ENCODE data around the gene CST3.

CST3 gene

DNA sequence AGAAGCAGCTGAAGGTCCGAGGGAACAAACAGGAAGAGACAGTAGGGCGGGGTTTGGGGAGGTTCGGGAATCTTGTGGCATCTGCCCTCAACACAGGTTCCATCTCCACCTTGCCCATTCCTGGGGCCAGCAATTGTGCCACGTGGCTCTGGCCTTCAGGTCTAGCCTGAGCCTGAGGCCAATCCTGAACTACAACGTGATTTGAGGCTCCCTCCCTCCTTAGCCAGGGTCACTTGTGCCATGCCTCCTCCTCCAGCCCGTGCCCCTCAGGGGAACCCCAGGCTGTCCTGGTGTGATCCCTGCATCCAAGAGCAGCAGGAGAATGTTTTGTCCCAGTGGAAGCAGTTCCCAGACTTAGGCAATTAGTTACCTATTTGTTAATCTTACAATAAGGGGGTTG, 35.1 kb downstream of the CST3 start:
- TF ChIP-seq POLR2AphosphoS5 (IDR thresholded peaks at IDR 0.05; ENCODE audit: low read depth, low read length) (no peak), SIN3A (IDR thresholded peaks at IDR 0.05; ENCODE audit: borderline replicate concordance, insufficient read depth, low read length) (no peak), TAF1 (IDR thresholded peaks at IDR 0.05; ENCODE audit: borderline replicate concordance, insufficient read depth, low read length) (no peak)
- TF ChIP-seq, protein P1, sequence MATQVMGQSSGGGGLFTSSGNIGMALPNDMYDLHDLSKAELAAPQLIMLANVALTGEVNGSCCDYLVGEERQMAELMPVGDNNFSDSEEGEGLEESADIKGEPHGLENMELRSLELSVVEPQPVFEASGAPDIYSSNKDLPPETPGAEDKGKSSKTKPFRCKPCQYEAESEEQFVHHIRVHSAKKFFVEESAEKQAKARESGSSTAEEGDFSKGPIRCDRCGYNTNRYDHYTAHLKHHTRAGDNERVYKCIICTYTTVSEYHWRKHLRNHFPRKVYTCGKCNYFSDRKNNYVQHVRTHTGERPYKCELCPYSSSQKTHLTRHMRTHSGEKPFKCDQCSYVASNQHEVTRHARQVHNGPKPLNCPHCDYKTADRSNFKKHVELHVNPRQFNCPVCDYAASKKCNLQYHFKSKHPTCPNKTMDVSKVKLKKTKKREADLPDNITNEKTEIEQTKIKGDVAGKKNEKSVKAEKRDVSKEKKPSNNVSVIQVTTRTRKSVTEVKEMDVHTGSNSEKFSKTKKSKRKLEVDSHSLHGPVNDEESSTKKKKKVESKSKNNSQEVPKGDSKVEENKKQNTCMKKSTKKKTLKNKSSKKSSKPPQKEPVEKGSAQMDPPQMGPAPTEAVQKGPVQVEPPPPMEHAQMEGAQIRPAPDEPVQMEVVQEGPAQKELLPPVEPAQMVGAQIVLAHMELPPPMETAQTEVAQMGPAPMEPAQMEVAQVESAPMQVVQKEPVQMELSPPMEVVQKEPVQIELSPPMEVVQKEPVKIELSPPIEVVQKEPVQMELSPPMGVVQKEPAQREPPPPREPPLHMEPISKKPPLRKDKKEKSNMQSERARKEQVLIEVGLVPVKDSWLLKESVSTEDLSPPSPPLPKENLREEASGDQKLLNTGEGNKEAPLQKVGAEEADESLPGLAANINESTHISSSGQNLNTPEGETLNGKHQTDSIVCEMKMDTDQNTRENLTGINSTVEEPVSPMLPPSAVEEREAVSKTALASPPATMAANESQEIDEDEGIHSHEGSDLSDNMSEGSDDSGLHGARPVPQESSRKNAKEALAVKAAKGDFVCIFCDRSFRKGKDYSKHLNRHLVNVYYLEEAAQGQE (IDR thresholded peaks at IDR 0.05; ENCODE audit: insufficient read depth in 1 of 2, low read depth in 2 of 2, low read length in 2 of 2) = no peak

DNA sequence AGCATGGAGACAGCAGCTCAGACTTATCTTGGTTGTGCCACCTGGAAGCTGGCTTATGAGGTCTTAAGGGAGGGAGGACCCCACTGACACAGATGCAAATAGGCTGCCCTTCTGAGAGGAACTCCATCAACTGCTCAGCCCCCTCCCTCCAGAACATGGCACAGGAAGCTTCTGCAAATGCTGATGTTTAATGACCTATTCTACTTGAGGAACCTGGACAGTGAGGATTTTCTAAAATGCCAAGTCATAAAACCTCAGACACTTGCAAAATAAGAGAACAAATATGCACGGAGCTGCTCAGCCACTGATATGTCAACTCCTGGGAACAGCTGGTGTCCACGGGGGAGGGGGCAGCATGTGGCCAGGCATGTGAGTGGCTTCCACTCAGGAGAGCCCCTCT, 35.5 kb downstream of the CST3 start:
- TF ChIP-seq SIN3A (IDR thresholded peaks at IDR 0.05; ENCODE audit: borderline replicate concordance, insufficient read depth, low read length) (no peak), FOXP2 (optimal IDR thresholded peaks at IDR 0.05; ENCODE audit: borderline replicate concordance, extremely low read depth, extremely low read length, insufficient read depth) (no peak), POLR2AphosphoS5 (IDR thresholded peaks at IDR 0.05; ENCODE audit: low read depth, low read length) (no peak)
- TF ChIP-seq, protein P1 (IDR thresholded peaks at IDR 0.05; ENCODE audit: insufficient read depth in 1 of 2, low read depth in 2 of 2, low read length in 2 of 2) = no peak

DNA sequence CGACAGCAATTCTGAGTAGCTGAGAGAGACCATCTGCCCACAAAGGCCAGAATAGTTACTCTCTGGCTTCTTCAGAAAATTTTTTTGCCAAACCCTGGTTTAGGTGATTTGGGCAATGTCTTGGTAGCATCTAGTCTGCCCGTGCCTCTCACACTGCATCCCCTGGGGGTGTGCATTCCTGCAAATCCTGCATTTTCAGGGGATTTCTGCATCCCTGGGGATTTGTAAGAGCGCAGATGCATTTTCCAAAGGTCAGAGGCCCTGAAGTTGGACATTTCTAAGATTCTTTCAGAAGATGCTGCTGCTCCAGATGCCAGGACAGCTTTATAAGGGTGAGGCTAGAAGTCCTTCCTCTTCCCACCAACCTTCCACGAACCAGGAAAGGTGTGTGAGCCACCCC, 36.0 kb downstream of the CST3 start:
- no peak for TF ChIP-seq POLR2AphosphoS5 (IDR thresholded peaks at IDR 0.05; ENCODE audit: low read depth, low read length)
- no peak for TF ChIP-seq TAF1 (IDR thresholded peaks at IDR 0.05; ENCODE audit: borderline replicate concordance, insufficient read depth, low read length)
- no peak for TF ChIP-seq SIN3A (IDR thresholded peaks at IDR 0.05; ENCODE audit: borderline replicate concordance, insufficient read depth, low read length)
- TF ChIP-seq FOXP2 (optimal IDR thresholded peaks at IDR 0.05; ENCODE audit: borderline replicate concordance, extremely low read depth, extremely low read length, insufficient read depth) = no peak
- TF ChIP-seq, protein P1 (IDR thresholded peaks at IDR 0.05; ENCODE audit: insufficient read depth in 1 of 2, low read depth in 2 of 2, low read length in 2 of 2) = no peak

DNA sequence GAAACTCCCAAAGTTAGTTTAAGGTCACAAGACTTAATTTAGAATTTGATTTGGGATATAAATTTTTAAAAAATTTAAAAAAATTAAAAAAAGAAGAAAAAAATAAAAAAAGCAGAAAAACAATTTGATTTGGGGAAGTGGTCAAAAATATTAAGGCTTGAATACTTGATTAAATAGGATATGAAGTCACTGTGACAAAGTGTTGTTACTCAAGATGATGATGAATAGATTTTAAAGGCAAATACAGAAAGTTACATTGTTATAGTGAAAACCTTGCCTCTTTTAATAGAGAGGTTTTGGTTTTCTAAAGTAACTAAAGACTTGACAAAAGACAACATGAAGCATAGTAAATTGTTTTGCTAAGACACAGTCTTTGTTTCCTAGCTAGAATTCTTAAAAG, 39.3 kb downstream of the CST3 start:
- TF ChIP-seq FOXP2 (optimal IDR thresholded peaks at IDR 0.05; ENCODE audit: borderline replicate concordance, extremely low read depth, extremely low read length, insufficient read depth) (no peak), SIN3A (IDR thresholded peaks at IDR 0.05; ENCODE audit: borderline replicate concordance, insufficient read depth, low read length) (no peak), POLR2AphosphoS5 (IDR thresholded peaks at IDR 0.05; ENCODE audit: low read depth, low read length) (no peak), TAF1 (IDR thresholded peaks at IDR 0.05; ENCODE audit: borderline replicate concordance, insufficient read depth, low read length) (no peak)
- TF ChIP-seq, protein P1 (IDR thresholded peaks at IDR 0.05; ENCODE audit: insufficient read depth in 1 of 2, low read depth in 2 of 2, low read length in 2 of 2) = no peak

DNA sequence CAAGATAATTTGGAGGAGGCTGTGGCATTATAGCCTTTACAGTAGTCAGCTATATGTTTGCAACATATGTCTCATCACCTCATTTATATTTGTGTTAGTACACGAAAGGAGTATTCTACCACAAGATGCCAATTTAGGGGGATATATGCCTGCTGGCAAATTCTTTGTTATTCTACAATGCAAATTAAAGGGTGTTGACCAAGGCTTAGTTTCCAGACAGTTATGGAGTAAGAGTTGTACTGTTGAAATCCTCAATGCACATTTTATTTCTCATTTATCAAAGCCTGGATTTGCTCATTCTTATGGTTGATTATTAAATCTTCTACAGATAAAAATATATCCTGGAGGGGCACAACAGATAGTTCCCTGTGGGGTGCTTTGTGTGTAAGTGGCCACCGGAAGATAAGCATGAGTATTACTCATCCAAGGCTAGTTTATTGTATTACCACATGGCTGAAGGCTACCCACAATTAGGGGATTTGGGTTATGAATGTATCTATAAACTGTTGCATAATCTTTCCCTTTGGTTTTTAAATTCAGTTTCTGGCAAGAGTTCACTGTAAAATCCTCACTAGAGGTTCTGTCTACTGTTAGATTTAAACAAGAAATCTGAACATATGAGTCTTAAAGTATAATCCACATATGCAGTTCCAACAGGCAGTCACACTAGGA, 41.0 kb downstream of the CST3 start:
- TF ChIP-seq, protein P1 (IDR thresholded peaks at IDR 0.05; ENCODE audit: insufficient read depth in 1 of 2, low read depth in 2 of 2, low read length in 2 of 2) = no peak
- no peak for TF ChIP-seq SIN3A (IDR thresholded peaks at IDR 0.05; ENCODE audit: borderline replicate concordance, insufficient read depth, low read length)
- TF ChIP-seq TAF1 (IDR thresholded peaks at IDR 0.05; ENCODE audit: borderline replicate concordance, insufficient read depth, low read length) = no peak
- no peak for TF ChIP-seq POLR2AphosphoS5 (IDR thresholded peaks at IDR 0.05; ENCODE audit: low read depth, low read length)
- TF ChIP-seq FOXP2 (optimal IDR thresholded peaks at IDR 0.05; ENCODE audit: borderline replicate concordance, extremely low read depth, extremely low read length, insufficient read depth) = no peak

Measured in PFSK-1 (cell line).